ENCODE measurements around the gene COA6.

COA6 gene

DNA sequence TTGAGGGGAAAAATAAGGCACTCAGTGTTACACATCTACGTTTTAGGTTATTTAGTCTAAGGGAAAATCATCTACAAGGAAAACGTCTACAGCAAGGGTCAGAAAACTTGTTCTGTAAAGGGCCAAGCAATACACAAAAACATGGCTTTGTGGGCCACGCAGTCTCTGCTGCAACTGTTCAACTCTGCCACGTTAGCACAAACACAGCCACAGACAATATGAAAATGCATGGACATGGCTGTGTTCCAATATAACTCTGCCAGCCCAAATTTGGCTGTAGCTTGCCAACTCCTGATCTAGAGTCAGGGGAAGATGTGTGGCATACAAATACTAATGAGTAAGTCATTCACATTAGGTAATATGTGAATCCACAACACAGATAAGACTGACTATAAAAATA is 40.7 kb downstream of the COA6 start:
- no peak for DNase-seq

DNA sequence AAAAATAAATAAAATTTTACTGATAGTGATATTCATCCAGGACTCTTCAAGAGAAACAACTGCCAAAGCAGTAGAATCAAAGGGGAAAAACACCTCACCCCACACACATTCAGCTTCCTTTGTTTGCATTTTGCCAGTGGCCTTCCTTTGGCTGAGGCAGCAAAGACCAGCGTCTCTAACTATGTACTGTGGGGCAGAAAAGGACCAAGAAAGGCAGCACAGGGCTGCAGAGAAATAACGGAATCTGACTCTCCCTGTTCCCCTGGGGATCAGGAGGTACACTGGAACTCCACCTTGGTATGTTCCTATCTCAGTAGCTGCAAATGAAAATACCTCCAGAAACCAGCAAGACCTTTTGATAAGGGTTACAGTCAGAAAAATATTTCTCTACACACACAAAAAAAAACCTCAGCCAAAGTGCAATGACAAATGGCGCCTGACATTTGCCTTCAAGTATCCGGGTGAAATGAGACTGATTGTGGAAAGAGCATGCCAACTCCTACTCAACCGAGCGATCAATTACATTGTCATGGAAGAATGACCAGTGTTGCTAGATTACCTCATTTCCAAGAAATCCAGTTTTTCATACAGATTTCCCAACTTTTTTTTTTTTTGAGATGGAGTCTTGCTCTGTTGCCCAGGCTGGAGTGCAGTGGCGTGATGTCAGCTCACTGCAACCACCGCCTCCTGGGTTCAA is 54.8 kb downstream of the COA6 start:
- DNase-seq, result no peak

DNA sequence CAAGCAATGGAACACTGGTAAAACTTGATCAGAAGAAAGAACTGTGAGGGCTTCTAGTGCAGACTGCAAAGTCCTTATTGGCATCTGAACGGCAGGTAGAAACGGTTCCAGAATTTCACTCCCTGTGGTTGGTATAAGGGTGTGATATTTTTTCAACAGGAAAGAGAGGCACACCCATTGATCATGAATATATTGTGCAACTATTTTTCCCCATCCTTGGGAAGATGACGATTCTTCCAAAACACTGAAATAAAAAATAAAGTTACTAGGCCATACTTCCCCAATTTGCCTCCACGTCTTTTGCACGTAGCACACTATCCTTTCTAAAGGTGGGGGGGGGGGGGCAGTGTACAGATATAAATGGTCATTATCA is 56.2 kb downstream of the COA6 start:
- no peak for DNase-seq

DNA sequence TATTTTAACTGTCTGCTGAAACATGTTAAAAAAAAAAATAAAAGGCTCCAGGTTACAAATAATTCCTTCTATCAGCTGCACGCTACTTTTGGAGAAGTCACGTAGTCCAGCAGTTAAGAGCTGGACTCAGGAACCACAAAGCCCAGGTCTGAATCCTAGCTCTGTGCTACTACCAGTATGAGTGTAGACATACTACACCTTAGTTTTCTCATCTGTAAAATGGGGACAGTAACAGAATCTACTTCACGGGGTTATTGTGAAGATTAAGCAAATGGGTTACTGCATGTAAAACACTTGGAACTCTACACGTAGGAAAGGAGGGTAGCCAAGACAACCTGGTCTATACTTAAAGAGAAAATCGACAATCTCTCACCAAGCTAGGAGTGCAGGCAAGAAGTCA is 57.4 kb downstream of the COA6 start:
- no peak for DNase-seq

DNA sequence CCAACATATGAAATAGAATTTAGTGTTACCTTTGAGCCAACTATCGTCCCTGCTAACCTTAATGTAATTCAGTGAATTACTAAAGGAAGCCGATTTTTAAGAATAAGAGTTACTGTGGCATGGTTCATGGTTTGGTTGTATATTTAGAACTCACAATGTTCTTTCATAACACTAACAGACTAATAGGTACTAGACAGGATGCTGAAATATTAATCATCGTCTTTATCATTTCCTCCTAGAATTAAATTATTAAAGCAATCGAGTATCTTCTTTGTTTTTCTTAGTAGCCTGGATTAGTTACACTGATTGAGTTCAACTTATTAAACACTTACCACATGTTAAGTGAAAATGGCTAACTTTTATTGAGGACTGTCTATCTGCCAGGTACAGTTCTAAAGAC is 58.0 kb downstream of the COA6 start:
- DNase-seq, result no peak

DNA sequence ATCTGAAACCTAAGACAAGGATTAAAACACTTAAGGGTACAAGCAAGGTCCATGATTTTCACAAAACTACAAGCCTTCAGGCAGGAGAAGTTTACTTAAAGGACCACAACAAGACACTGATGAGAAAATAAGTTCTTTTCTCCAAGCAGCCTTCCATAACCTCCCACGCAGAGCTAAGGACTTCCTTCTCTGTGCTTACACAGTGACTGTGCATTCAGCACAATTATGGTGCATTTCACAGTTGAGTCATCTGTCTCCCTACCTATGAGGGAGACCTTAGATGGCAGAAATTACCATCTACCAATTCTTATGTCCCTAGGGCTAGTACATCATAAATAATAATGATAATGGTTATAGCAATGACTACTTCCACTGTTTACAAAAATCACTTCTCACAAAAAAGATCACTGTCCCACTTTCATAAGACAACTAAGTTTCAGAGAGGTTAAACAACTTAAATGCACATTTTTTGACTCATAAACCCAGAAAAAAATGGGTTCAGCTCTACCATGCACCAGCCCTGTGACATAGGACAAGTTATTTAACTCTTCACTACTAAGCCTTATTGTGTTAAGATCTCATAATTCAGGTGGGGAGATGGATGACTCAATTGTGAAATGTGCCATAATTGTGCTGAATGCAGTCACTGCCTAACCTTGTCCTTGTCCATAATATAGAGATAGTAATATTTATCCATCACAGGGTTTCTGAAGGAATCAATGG is 60.5 kb downstream of the COA6 start:
- DNase-seq, result no peak

All from Kasumi-1 (cell line).